ENCODE data around the gene AGER.

The AGER gene

GRCh38 chr6:32194825-32195651 is 11.0 kb upstream of the AGER start (continued):
- TF ChIP-seq ZNF645 (tag by site-specific recombination; IDR thresholded peaks at IDR 0.05): no peak
- no peak for TF ChIP-seq ZNF157 (tag by site-specific recombination; IDR thresholded peaks at IDR 0.05)
- no peak for TF ChIP-seq ZBTB49 (tag by site-specific recombination; IDR thresholded peaks at IDR 0.05; ENCODE audit: low read depth)
- TF ChIP-seq ZNF555 (tag by site-specific recombination; conservative IDR thresholded peaks at IDR 0.05): no peak
- no peak for TF ChIP-seq BCL11A (tag by site-specific recombination; IDR thresholded peaks at IDR 0.05; ENCODE audit: low read depth)
- no peak for TF ChIP-seq ZFP37 (tag by site-specific recombination; IDR thresholded peaks at IDR 0.05)
- no peak for TF ChIP-seq ZNF837 (tag by site-specific recombination; IDR thresholded peaks at IDR 0.05)
- TF ChIP-seq ZNF76 (tag by site-specific recombination; IDR thresholded peaks at IDR 0.05; ENCODE audit: borderline replicate concordance, low read depth): no peak
- no peak for TF ChIP-seq GLI4 (tag by site-specific recombination; IDR thresholded peaks at IDR 0.05)
- TF ChIP-seq AEBP2 (tag by site-specific recombination; IDR thresholded peaks at IDR 0.05; ENCODE audit: borderline replicate concordance): no peak
- TF ChIP-seq ZFP3 (tag by site-specific recombination; IDR thresholded peaks at IDR 0.05; ENCODE audit: low read depth): no peak
- no peak for TF ChIP-seq ZNF292 (tag by site-specific recombination; IDR thresholded peaks at IDR 0.05; ENCODE audit: borderline replicate concordance, low read depth)
- no peak for TF ChIP-seq ZXDB (tag by site-specific recombination; IDR thresholded peaks at IDR 0.05)
- TF ChIP-seq ZNF521 (tag by site-specific recombination; IDR thresholded peaks at IDR 0.05): no peak
- no peak for TF ChIP-seq ZBTB8A (tag by site-specific recombination; IDR thresholded peaks at IDR 0.05)
- no peak for TF ChIP-seq GLI2 (tag by site-specific recombination; IDR thresholded peaks at IDR 0.05; ENCODE audit: borderline replicate concordance, low read depth)
- TF ChIP-seq KLF1 (tag by site-specific recombination; IDR thresholded peaks at IDR 0.05): no peak
- no peak for TF ChIP-seq ZIC2 (tag by site-specific recombination; IDR thresholded peaks at IDR 0.05)
- no peak for TF ChIP-seq ZNF132 (tag by site-specific recombination; IDR thresholded peaks at IDR 0.05; ENCODE audit: borderline replicate concordance)
- no peak for TF ChIP-seq ZNF777 (tag by site-specific recombination; IDR thresholded peaks at IDR 0.05; ENCODE audit: borderline replicate concordance)
- no peak for TF ChIP-seq ZNF24 (tag by site-specific recombination; IDR thresholded peaks at IDR 0.05)
- no peak for TF ChIP-seq OSR2 (tag by site-specific recombination; IDR thresholded peaks at IDR 0.05)
- TF ChIP-seq ZNF311 (tag by site-specific recombination; IDR thresholded peaks at IDR 0.05; ENCODE audit: borderline replicate concordance): no peak
- no peak for TF ChIP-seq ZNF416 (tag by site-specific recombination; IDR thresholded peaks at IDR 0.05)
- no peak for TF ChIP-seq KLF9 (tag by site-specific recombination; IDR thresholded peaks at IDR 0.05; ENCODE audit: low read depth)
- TF ChIP-seq ZNF433 (tag by site-specific recombination; IDR thresholded peaks at IDR 0.05; ENCODE audit: low read depth): no peak
- TF ChIP-seq ZNF121 (tag by site-specific recombination; IDR thresholded peaks at IDR 0.05): no peak
- no peak for TF ChIP-seq YY2 (tag by site-specific recombination; IDR thresholded peaks at IDR 0.05)
- TF ChIP-seq SCRT1 (tag by site-specific recombination; IDR thresholded peaks at IDR 0.05; ENCODE audit: borderline replicate concordance): no peak
- no peak for TF ChIP-seq ZNF548 (tag by site-specific recombination; IDR thresholded peaks at IDR 0.05)
- TF ChIP-seq REST (tag by site-specific recombination; IDR thresholded peaks at IDR 0.05): no peak
